H1 (cell line): Measurements from ENCODE around the gene CACNG7.

Experiments used
- EGR1 ChIP-seq: IDR thresholded peaks from 2 replicates; pipeline ENCODE4 v1.6.1; 2011; ENCODE audit warnings: low read depth, low read length, borderline replicate concordance
- POLR2A ChIP-seq, 2 experiments: IDR thresholded peaks; 1 replicate in 1 of 2; 2 replicates in 1 of 2; pipeline ENCODE4 v1.6.1; 2011; ENCODE audit warnings: low read depth in 2 of 2, low read length in 2 of 2, mild to moderate bottlenecking in 2 of 2; ENCODE audit errors: control extremely low read depth in 1 of 2
- TF ChIP-seq, protein P1 (sequence below), 3 experiments: IDR thresholded peaks; 1 replicate in 2 of 3; 2 replicates in 1 of 3; pipeline versions ENCODE4 v1.5.1 to v1.6.1; 2011; ENCODE audit warnings: low read length in 3 of 3, mild to moderate bottlenecking in 3 of 3, inconsistent platforms in 2 of 3, low read depth in 1 of 3, moderate library complexity in 1 of 3; ENCODE audit not compliant: insufficient read depth in 1 of 3; ENCODE audit errors: control extremely low read depth in 1 of 3

DNA sequence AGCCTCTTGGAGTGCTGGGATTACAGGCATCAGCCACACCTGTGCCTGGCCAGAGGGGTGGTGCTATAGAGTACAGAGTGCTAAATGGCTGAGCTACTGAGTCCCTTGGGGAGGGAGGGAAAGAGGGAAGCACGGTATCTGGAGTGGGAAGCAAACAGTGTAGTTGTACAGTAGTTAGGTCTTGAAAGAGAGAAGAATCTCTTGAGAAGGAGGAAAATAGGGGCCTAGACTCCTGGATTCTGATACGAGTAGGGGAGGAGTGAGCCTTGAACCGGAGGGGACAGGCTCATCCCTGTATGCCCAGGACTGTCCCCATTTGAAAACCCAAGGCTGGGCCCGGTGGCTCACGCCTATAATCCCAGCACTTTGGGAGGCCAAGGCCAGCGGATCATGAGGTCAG lies 36.3 kb upstream of the CACNG7 start:
- TF ChIP-seq EGR1, result no peak
- no peak for TF ChIP-seq POLR2A (IDR thresholded peaks at IDR 0.05; ENCODE audit: control extremely low read depth in 1 of 2, low read depth in 2 of 2, low read length in 2 of 2)
- TF ChIP-seq, protein P1, sequence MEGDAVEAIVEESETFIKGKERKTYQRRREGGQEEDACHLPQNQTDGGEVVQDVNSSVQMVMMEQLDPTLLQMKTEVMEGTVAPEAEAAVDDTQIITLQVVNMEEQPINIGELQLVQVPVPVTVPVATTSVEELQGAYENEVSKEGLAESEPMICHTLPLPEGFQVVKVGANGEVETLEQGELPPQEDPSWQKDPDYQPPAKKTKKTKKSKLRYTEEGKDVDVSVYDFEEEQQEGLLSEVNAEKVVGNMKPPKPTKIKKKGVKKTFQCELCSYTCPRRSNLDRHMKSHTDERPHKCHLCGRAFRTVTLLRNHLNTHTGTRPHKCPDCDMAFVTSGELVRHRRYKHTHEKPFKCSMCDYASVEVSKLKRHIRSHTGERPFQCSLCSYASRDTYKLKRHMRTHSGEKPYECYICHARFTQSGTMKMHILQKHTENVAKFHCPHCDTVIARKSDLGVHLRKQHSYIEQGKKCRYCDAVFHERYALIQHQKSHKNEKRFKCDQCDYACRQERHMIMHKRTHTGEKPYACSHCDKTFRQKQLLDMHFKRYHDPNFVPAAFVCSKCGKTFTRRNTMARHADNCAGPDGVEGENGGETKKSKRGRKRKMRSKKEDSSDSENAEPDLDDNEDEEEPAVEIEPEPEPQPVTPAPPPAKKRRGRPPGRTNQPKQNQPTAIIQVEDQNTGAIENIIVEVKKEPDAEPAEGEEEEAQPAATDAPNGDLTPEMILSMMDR (IDR thresholded peaks at IDR 0.05; ENCODE audit: control extremely low read depth in 1 of 3, insufficient read depth in 1 of 3, low read depth in 1 of 3, low read length in 3 of 3), result no peak
